ENCODE measurements around the gene POTEC. TPM values are rescaled to one million over a fixed set of nuclear protein-coding genes. Genes with fewer than 3 reads are reported as not detected.
"Not testable (repeated sequence)": the region's sequence is repeated elsewhere in the genome, so short reads cannot be mapped to it uniquely, and the experiment has no call there.

Gene POTEC
- total RNA-seq, 3 donors from 2014 or later (not counting 1 experiment from before 2014, with no cell fraction given), result not detected

GRCh38 chr18:14473250-14474006, 70.0 kb downstream of the POTEC start:
- H3K27ac Mint-ChIP-seq; H3K4me1 Mint-ChIP-seq; H3K27me3 ChIP-seq (ENCODE audit: control insufficient read depth, insufficient read depth, low read length); H3K4me1 ChIP-seq (ENCODE audit: control insufficient read depth, insufficient read depth, low read length); ATAC-seq; H3K9me3 ChIP-seq (ENCODE audit: control insufficient read depth, insufficient read depth, low read length); H3K4me3 ChIP-seq (ENCODE audit: low read length); H3K27ac ChIP-seq (ENCODE audit: low read length); H3K36me3 ChIP-seq (ENCODE audit: control insufficient read depth, insufficient read depth, low read length); H3K9me3 Mint-ChIP-seq; DNase-seq; H3K36me3 Mint-ChIP-seq; intact Hi-C loops (cut with micrococcal nuclease); H3K4me3 Mint-ChIP-seq: not testable (repeated sequence)
- H3K27me3 Mint-ChIP-seq (ENCODE audit: low read depth in 2 of 2), result peaks cover 9 to 16% of the 10 kb centered on the region in 2 donors
- WGBS (ENCODE audit: insufficient coverage), result 95% methylated on average over 22 of the region's 23 CpGs

DNA sequence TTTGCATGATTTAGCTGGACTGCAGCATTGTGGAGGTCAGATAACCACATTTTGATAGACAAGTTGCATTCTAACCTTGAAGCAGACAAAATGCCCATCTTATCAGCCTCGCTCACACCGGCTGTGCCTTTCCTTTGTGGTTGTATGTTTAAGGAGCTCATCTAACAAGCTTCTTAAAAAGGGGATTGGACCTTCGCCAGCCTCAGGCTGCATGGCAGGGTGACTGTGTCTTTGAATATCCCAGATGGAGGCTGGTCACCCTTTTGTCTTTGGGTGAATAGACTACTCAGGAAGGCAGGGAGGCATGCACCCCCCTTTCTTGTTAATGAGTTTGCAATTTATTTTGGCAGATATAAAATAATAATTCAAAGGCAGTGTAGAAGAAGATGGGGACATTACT, 72.1 kb downstream of the POTEC start:
- H3K4me1 ChIP-seq (ENCODE audit: control insufficient read depth, insufficient read depth, low read length); H3K27ac ChIP-seq (ENCODE audit: low read length); DNase-seq; H3K9me3 ChIP-seq (ENCODE audit: control insufficient read depth, insufficient read depth, low read length); H3K4me3 ChIP-seq (ENCODE audit: low read length); H3K27me3 ChIP-seq (ENCODE audit: control insufficient read depth, insufficient read depth, low read length); H3K4me3 Mint-ChIP-seq; ATAC-seq; H3K36me3 Mint-ChIP-seq; H3K9me3 Mint-ChIP-seq; intact Hi-C loops (cut with micrococcal nuclease); H3K4me1 Mint-ChIP-seq; H3K27ac Mint-ChIP-seq; H3K36me3 ChIP-seq (ENCODE audit: control insufficient read depth, insufficient read depth, low read length): not testable (repeated sequence)
- peaks cover 16 to 19% of the 10 kb centered on the region in 2 donors for H3K27me3 Mint-ChIP-seq (ENCODE audit: low read depth in 2 of 2)
- 21% methylated on average over 3 of the region's 3 CpGs for WGBS (ENCODE audit: insufficient coverage)

DNA sequence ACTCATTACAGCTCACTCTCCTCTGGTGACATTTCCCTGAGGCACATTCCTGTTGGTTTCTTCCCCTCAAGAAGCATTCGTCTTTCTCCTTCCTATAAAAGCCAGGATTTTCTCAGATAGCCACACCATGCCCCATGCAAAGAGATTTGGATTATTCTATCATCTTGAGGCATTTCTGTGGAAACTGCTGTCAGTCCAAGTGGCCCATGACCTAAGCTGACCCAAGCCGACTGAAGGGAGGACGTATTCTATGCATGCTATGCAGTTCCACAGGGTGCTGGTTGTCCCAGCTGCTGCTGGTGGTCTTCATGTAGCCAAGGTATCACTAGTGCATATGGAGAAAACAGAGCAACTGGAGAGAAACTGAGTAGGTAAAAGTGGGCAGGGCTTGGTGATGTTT, 73.0 kb downstream of the POTEC start:
- H3K9me3 ChIP-seq (ENCODE audit: control insufficient read depth, insufficient read depth, low read length); H3K4me3 ChIP-seq (ENCODE audit: low read length); H3K27ac ChIP-seq (ENCODE audit: low read length); H3K27me3 ChIP-seq (ENCODE audit: control insufficient read depth, insufficient read depth, low read length); H3K36me3 Mint-ChIP-seq; H3K4me1 ChIP-seq (ENCODE audit: control insufficient read depth, insufficient read depth, low read length); intact Hi-C loops (cut with micrococcal nuclease); H3K9me3 Mint-ChIP-seq; H3K36me3 ChIP-seq (ENCODE audit: control insufficient read depth, insufficient read depth, low read length); H3K4me1 Mint-ChIP-seq; ATAC-seq; DNase-seq; H3K4me3 Mint-ChIP-seq; H3K27ac Mint-ChIP-seq: not testable (repeated sequence)
- WGBS (ENCODE audit: insufficient coverage), result 88% methylated on average over 3 of the region's 3 CpGs
- peaks cover 16 to 19% of the 10 kb centered on the region in 2 donors for H3K27me3 Mint-ChIP-seq (ENCODE audit: low read depth in 2 of 2)

GRCh38 chr18:14470046-14470445, 73.4 kb downstream of the POTEC start:
- H3K4me3 Mint-ChIP-seq; H3K27ac ChIP-seq (ENCODE audit: low read length); H3K9me3 Mint-ChIP-seq; H3K9me3 ChIP-seq (ENCODE audit: control insufficient read depth, insufficient read depth, low read length); H3K27ac Mint-ChIP-seq; H3K36me3 ChIP-seq (ENCODE audit: control insufficient read depth, insufficient read depth, low read length); H3K4me1 Mint-ChIP-seq; DNase-seq; H3K4me1 ChIP-seq (ENCODE audit: control insufficient read depth, insufficient read depth, low read length); H3K4me3 ChIP-seq (ENCODE audit: low read length); intact Hi-C loops (cut with micrococcal nuclease); ATAC-seq; H3K36me3 Mint-ChIP-seq; H3K27me3 ChIP-seq (ENCODE audit: control insufficient read depth, insufficient read depth, low read length): not testable (repeated sequence)
- H3K27me3 Mint-ChIP-seq (ENCODE audit: low read depth in 2 of 2), result peaks cover 16 to 19% of the 10 kb centered on the region in 2 donors

DNA sequence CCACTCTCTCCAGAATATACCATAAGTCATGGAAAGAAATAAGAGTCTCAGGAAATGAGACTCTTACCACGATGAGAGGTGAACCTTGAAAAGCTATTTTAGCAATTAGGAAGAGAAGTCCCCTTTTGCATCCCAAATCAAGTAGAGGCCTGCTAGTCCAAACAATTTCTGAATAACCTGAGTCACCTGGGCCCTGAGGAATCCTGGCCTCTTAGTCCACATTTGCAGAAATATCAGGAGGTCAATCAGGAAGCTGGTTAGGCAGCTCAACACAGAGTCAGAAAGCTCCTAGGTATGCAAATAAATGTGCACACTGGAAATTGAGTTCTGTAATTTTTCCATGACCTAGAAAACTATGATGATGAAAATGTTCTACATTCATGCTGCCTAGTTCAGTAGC, 77.4 kb downstream of the POTEC start:
- H3K9me3 ChIP-seq (ENCODE audit: control insufficient read depth, insufficient read depth, low read length); H3K36me3 Mint-ChIP-seq; H3K9me3 Mint-ChIP-seq; H3K27me3 ChIP-seq (ENCODE audit: control insufficient read depth, insufficient read depth, low read length); H3K4me1 Mint-ChIP-seq; H3K27ac Mint-ChIP-seq; H3K4me3 Mint-ChIP-seq; H3K27ac ChIP-seq (ENCODE audit: low read length); H3K4me1 ChIP-seq (ENCODE audit: control insufficient read depth, insufficient read depth, low read length); DNase-seq; intact Hi-C loops (cut with micrococcal nuclease); H3K36me3 ChIP-seq (ENCODE audit: control insufficient read depth, insufficient read depth, low read length); H3K4me3 ChIP-seq (ENCODE audit: low read length); ATAC-seq: not testable (repeated sequence)
- 40% methylated on average over 1 of the region's 1 CpG for WGBS (ENCODE audit: insufficient coverage)
- peaks cover 16 to 19% of the 10 kb centered on the region in 2 donors for H3K27me3 Mint-ChIP-seq (ENCODE audit: low read depth in 2 of 2)

Other genes with a start within 250 kb of the POTEC start
- gene ANKRD30B, start 204.6 kb upstream of the POTEC start, total RNA-seq, result not detected

All from natural killer cell (primary cell).